Neural progenitor cell (in vitro differentiated cells): ENCODE measurements around the gene UBA1. TPM values are rescaled to one million over a fixed set of nuclear protein-coding genes. Genes with fewer than 3 reads are reported as not detected.

ENCODE experiments used
- DNase-seq: peaks from one replicate; pipeline ENCODE4 v3.0.0-alpha.2; 2016; ENCODE audit warnings: low spot score
- H2AFZ ChIP-seq: fragments of 200-600 bp; sonication (generic); replicated peaks from 2 replicates; pipeline ENCODE4 v1.6.1; 2016; ENCODE audit warnings: antibody characterized with exemption
- H3F3A ChIP-seq: fragments of 200-600 bp; sonication (generic); 2 replicates; pipeline ENCODE4 v1.6.1; 2016; ENCODE audit warnings: antibody characterized with exemption, low read depth
- H3K27ac ChIP-seq: fragments of 200-600 bp; sonication (generic); 2 replicates; pipeline ENCODE4 v1.5.1; 2016; ENCODE audit warnings: mild to moderate bottlenecking
- H3K27me3 ChIP-seq: fragments of 200-600 bp; sonication (generic); 2 replicates; pipeline ENCODE4 v1.6.1; 2016; ENCODE audit warnings: mild to moderate bottlenecking, moderate library complexity
- H3K36me3 ChIP-seq: fragments of 200-600 bp; sonication (generic); 2 replicates; pipeline ENCODE4 v1.5.1; 2016
- H3K4me1 ChIP-seq: fragments of 200-600 bp; sonication (generic); 2 replicates; pipeline ENCODE4 v1.6.1; 2016; ENCODE audit warnings: mixed run types
- H3K4me2 ChIP-seq: fragments of 200-600 bp; sonication (generic); 2 replicates; pipeline ENCODE4 v1.6.1; 2016
- H3K4me3 ChIP-seq: fragments of 200-600 bp; sonication (generic); 2 replicates; pipeline ENCODE4 v1.5.1; 2016
- H3K79me2 ChIP-seq: fragments of 200-600 bp; sonication (generic); 2 replicates; pipeline ENCODE4 v1.6.1; 2016; ENCODE audit warnings: low read depth
- H3K9ac ChIP-seq: fragments of 200-600 bp; sonication (generic); 2 replicates; pipeline ENCODE4 v1.6.1; 2016
- H3K9me3 ChIP-seq: fragments of 200-600 bp; sonication (generic); 2 replicates; pipeline ENCODE4 v1.5.1; 2016; ENCODE audit warnings: low read depth
- H4K20me1 ChIP-seq: fragments of 200-600 bp; sonication (generic); 2 replicates; pipeline ENCODE4 v1.6.1; 2016; ENCODE audit warnings: low read depth
- H3K27ac Mint-ChIP-seq: 3 replicates; pipeline ENCODE4 v1.8.0; 2021; ENCODE audit warnings: mixed read lengths
- H3K27me3 Mint-ChIP-seq: 2 replicates; pipeline ENCODE4 v1.8.0; 2022; ENCODE audit warnings: low read depth, mild to moderate bottlenecking, inconsistent platforms, moderate library complexity, mixed read lengths; ENCODE audit not compliant: insufficient read depth
- H3K36me3 Mint-ChIP-seq: 3 replicates; pipeline ENCODE4 v1.8.0; 2021; ENCODE audit warnings: mixed read lengths
- H3K4me1 Mint-ChIP-seq: 3 replicates; pipeline ENCODE4 v1.8.0; 2021; ENCODE audit warnings: mixed read lengths
- H3K4me3 Mint-ChIP-seq: 3 replicates; pipeline ENCODE4 v1.8.0; 2021; ENCODE audit warnings: mild to moderate bottlenecking, moderate library complexity, mixed read lengths
- H3K9me3 Mint-ChIP-seq: 3 replicates; pipeline ENCODE4 v1.8.0; 2020; ENCODE audit warnings: mixed read lengths
- CTCF ChIP-seq: fragments of 200-600 bp; sonication (generic); IDR thresholded peaks from 2 replicates; pipeline ENCODE4 v1.5.1; 2017; ENCODE audit warnings: antibody characterized with exemption, mild to moderate bottlenecking
- EZH2 ChIP-seq: fragments of 200-600 bp; sonication (generic); IDR thresholded peaks from 2 replicates; pipeline ENCODE4 v1.6.1; 2017; ENCODE audit warnings: antibody characterized with exemption, mild to moderate bottlenecking, moderate library complexity
- EZH2phosphoT487 ChIP-seq: fragments of 200-600 bp; sonication (generic); IDR thresholded peaks from 2 replicates; pipeline ENCODE4 v1.6.1; 2017; ENCODE audit warnings: antibody characterized with exemption
- total RNA-seq: library from RNA; depleted of rRNA; stranded (reverse); fragments of >200 nt; gene quantifications from 2 replicates; pipeline ENCODE4 v1.2.3, GENCODE V29; 2015; ENCODE audit warnings: low replicate concordance

UBA1 gene
- total RNA-seq, 1 donor from 2014 or later: 291 TPM

- TF ChIP-seq EZH2phosphoT487 (no peak), CTCF (no peak), EZH2 (no peak)
- Histone ChIP-seq H3K27me3 (peaks cover 2% of the 10 kb centered on the region), H3K27ac (peak overlapping the region; percentile 27), H3K4me1 (peaks cover 35% of the 10 kb centered on the region), H2AFZ (no peak overlapping the region), H3F3A (no peaks in the 10 kb centered on the region), H4K20me1 (peaks cover 79% of the 10 kb centered on the region), H3K79me2 (peaks cover 78% of the 10 kb centered on the region), H3K9ac (no peak overlapping the region), H3K36me3 (peaks cover 7% of the 10 kb centered on the region), H3K9me3 (no peaks in the 10 kb centered on the region), H3K4me3 (peak overlapping the region; percentile 92), H3K4me2 (peak overlapping the region; percentile 99)
- peaks cover 6% of the 10 kb centered on the region for H3K27me3 Mint-ChIP-seq
- peak overlapping the region; percentile 61 for H3K27ac Mint-ChIP-seq
- H3K9me3 Mint-ChIP-seq: no peaks in the 10 kb centered on the region
- H3K4me3 Mint-ChIP-seq: peak overlapping the region; percentile 99
- H3K4me1 Mint-ChIP-seq: peaks cover 52% of the 10 kb centered on the region
- H3K36me3 Mint-ChIP-seq: peaks cover 63% of the 10 kb centered on the region
- no peak for DNase-seq
Measured at GRCh38 chrX:47197526-47197925, 3.9 kb downstream of the UBA1 start.

GRCh38 chrX:47198026-47198686 is 4.5 kb downstream of the UBA1 start:
- Histone ChIP-seq H3K4me2 (peak overlapping the region; percentile 99), H3K4me3 (peak overlapping the region; percentile 92), H3K79me2 (peaks cover 78% of the 10 kb centered on the region), H3F3A (peaks cover 2% of the 10 kb centered on the region), H3K9ac (no peak overlapping the region), H3K9me3 (no peaks in the 10 kb centered on the region), H2AFZ (no peak overlapping the region), H3K27me3 (no peaks in the 10 kb centered on the region), H3K27ac (no peak overlapping the region), H3K4me1 (peaks cover 35% of the 10 kb centered on the region), H4K20me1 (peaks cover 80% of the 10 kb centered on the region), H3K36me3 (peaks cover 7% of the 10 kb centered on the region)
- H3K4me3 Mint-ChIP-seq: no peak overlapping the region
- peaks cover 66% of the 10 kb centered on the region for H3K36me3 Mint-ChIP-seq
- no peak overlapping the region for H3K27ac Mint-ChIP-seq
- peaks cover 48% of the 10 kb centered on the region for H3K4me1 Mint-ChIP-seq
- TF ChIP-seq EZH2 (no peak), CTCF (no peak), EZH2phosphoT487 (no peak)
- no peaks in the 10 kb centered on the region for H3K9me3 Mint-ChIP-seq
- H3K27me3 Mint-ChIP-seq: peaks cover 6% of the 10 kb centered on the region
- peak; percentile 51 for DNase-seq

- H3K27me3 ChIP-seq: no peaks in the 10 kb centered on the region
- H3K79me2 ChIP-seq: peaks cover 77% of the 10 kb centered on the region
- H3K4me3 Mint-ChIP-seq: peak overlapping the region; percentile 24
- TF ChIP-seq CTCF (no peak), EZH2phosphoT487 (no peak), EZH2 (no peak)
- H3K4me1 Mint-ChIP-seq: peaks cover 43% of the 10 kb centered on the region
- peaks cover 7% of the 10 kb centered on the region for H3K36me3 ChIP-seq
- no peak overlapping the region for H2AFZ ChIP-seq
- H3K4me1 ChIP-seq: peaks cover 35% of the 10 kb centered on the region
- H3K27me3 Mint-ChIP-seq: peaks cover 6% of the 10 kb centered on the region
- H3K27ac Mint-ChIP-seq: no peak overlapping the region
- H3K36me3 Mint-ChIP-seq: peaks cover 69% of the 10 kb centered on the region
- H4K20me1 ChIP-seq: peaks cover 83% of the 10 kb centered on the region
- H3K27ac ChIP-seq: no peak overlapping the region
- no peak overlapping the region for H3K4me3 ChIP-seq
- no peak for DNase-seq
- no peak overlapping the region for H3K9ac ChIP-seq
- no peak overlapping the region for H3K4me2 ChIP-seq
- no peaks in the 10 kb centered on the region for H3K9me3 Mint-ChIP-seq
- peaks cover 4% of the 10 kb centered on the region for H3F3A ChIP-seq
- no peaks in the 10 kb centered on the region for H3K9me3 ChIP-seq
Measured at GRCh38 chrX:47198687-47199080, 5.1 kb downstream of the UBA1 start.
